Left lung (tissue), 10 donors: ENCODE measurements around the gene CSN1S1. TPM values are rescaled to one million over a fixed set of nuclear protein-coding genes. Genes with fewer than 3 reads are reported as not detected.
"Not testable (repeated sequence)": the region's sequence is repeated elsewhere in the genome, so short reads cannot be mapped to it uniquely, and the experiment has no call there.

Source experiments
- ATAC-seq: fragments of 200-7000 bp; cut with Tn5 transposase; one replicate; pipeline ENCODE4 v1.9.1; 2020; ENCODE audit warnings: moderate library complexity
- DNase-seq, 4 donors: peaks; one replicate each; pipeline ENCODE4 v3.0.0-alpha.2; 2013 to 2020
- H3K27ac ChIP-seq, 2 donors: fragments of 200-600 bp; sonication (generic) in 1 of 2; one replicate each; pipeline versions ENCODE4 v1.5.0 to v1.8.0; 2020 to 2021
- H3K27me3 ChIP-seq, 2 donors: fragments of 200-600 bp; sonication (generic) in 1 of 2; one replicate each; pipeline versions ENCODE4 v1.5.0 to v1.8.0; 2020 to 2021
- H3K36me3 ChIP-seq, 2 donors: fragments of 200-600 bp; sonication (generic) in 1 of 2; one replicate each; pipeline versions ENCODE4 v1.5.0 to v1.8.0; 2020 to 2021
- H3K4me1 ChIP-seq, 2 donors: fragments of 200-600 bp; one replicate each; pipeline ENCODE4 v1.8.0; 2021
- H3K4me3 ChIP-seq, 2 donors: fragments of 200-600 bp; sonication (generic) in 1 of 2; one replicate each; pipeline versions ENCODE4 v1.5.0 to v1.8.0; 2020 to 2021; ENCODE audit warnings: mild to moderate bottlenecking in 1 of 2
- H3K9me3 ChIP-seq, 2 donors: fragments of 200-600 bp; sonication (generic) in 1 of 2; one replicate each; pipeline versions ENCODE4 v1.5.0 to v1.8.0; 2020 to 2021
- CTCF ChIP-seq, 2 donors: fragments of 200-600 bp; sonication (generic) in 1 of 2; IDR thresholded peaks; one replicate each; pipeline versions ENCODE4 v1.5.0 to v1.8.0; 2021; ENCODE audit warnings: antibody characterized with exemption in 2 of 2
- intact Hi-C, 2 donors: fragments of 100-400 bp; cut with DNase I; formaldehyde crosslinking; loops; one replicate each; pipeline versions ENCODE4 v1.11.2 to v1.14.2; 2022
- polyA plus RNA-seq, 6 donors: library from polyadenylated mRNA; unstranded; fragments of 120-200 nt; gene quantifications; one replicate each; pipeline ENCODE4 v1.2.1, GENCODE V29; 2013; ENCODE audit not compliant: insufficient read length in 6 of 6
- total RNA-seq, 2 donors: library from RNA; stranded (reverse); fragmentation: NEBNext Ultra II Directional; extraction: Animal tissue kit (Norgen Biotek cat#: 25700); gene quantifications; one replicate each; pipeline ENCODE4 v1.2.1, GENCODE V29; 2021
- donor health status: DM: no; HTN: yes; CAD: no.
- donor health status: DM: no; HTN: no; CAD: no.

Gene CSN1S1
- total and polyA plus RNA-seq, 8 donors: not detected

DNA sequence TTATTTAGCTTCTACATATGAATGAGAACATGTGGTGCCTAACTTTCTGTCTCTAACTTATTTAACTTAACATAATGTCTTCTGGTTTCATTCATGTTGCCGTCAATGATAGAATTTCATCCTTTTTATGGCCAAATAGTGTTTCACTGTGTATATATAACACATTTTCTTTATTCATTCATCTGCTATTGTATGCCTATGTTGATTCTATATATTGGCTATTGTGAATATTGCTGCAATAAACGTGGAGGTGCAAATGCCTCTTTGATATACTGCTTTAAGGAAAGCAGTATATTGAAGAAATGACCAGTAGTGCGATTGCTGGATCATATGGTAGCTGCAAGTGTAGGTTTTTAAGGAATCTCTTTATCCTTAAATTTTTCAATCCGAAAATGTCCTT is 10.0 kb upstream of the CSN1S1 start:
- Histone ChIP-seq H3K4me1 (no peaks in the 10 kb centered on the region), H3K36me3 (no peaks in the 10 kb centered on the region), H3K9me3 (no peaks in the 10 kb centered on the region), H3K27ac (no peak overlapping the region), H3K27me3 (no peaks in the 10 kb centered on the region), H3K4me3 (no peak overlapping the region)
- ATAC-seq: no peak
- DNase-seq: no peak
- TF ChIP-seq CTCF (IDR thresholded peaks at IDR 0.05): no peak
- intact Hi-C loops: no loop called here

GRCh38 chr4:69923782-69924410 is 7.0 kb upstream of the CSN1S1 start:
- intact Hi-C loops, H3K27ac ChIP-seq: not testable (repeated sequence)
- DNase-seq: peak in 1 of 4 donors; percentile 78

GRCh38 chr4:69934150-69934549 is 3.3 kb downstream of the CSN1S1 start:
- TF ChIP-seq CTCF (IDR thresholded peaks at IDR 0.05): no peak
- Histone ChIP-seq H3K36me3 (no peaks in the 10 kb centered on the region), H3K9me3 (no peaks in the 10 kb centered on the region), H3K27ac (no peak overlapping the region), H3K4me3 (no peak overlapping the region), H3K4me1 (no peaks in the 10 kb centered on the region), H3K27me3 (no peaks in the 10 kb centered on the region)
- no peak for DNase-seq
- ATAC-seq: no peak
- intact Hi-C loops: no loop called here

More at GRCh38 chr4:69923782-69924410, 7.0 kb upstream of the CSN1S1 start:
- ATAC-seq, H3K27me3 ChIP-seq, H3K9me3 ChIP-seq, H3K4me3 ChIP-seq, H3K4me1 ChIP-seq, H3K36me3 ChIP-seq: not testable (repeated sequence)

- H3K4me1 ChIP-seq: no peaks in the 10 kb centered on the region
Measured at GRCh38 chr4:69936566-69936965, 5.7 kb downstream of the CSN1S1 start.

DNA sequence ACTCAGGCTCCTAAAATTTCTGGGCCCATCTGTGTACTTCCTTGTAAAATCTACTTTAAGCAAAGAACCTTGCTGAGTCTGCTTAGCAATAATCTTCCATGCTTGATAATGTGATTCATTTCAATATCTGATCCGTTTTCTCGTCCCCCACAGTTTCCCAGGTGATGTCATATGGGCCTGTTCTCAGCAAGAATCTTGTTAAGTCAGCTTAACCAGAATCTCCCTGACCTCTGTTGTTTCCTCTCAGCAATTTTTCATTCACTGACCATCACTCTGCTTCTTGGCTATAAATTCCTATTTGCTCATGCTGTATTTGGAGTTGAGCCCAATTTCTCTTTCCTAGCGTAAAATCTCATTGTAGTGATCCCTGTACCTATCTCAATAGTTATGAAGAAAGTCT is 20.7 kb downstream of the CSN1S1 start:
- ATAC-seq: no peak
- H3K36me3 ChIP-seq: no peaks in the 10 kb centered on the region
- intact Hi-C loops: no loop called here
- no peak for TF ChIP-seq CTCF (IDR thresholded peaks at IDR 0.05)
- no peak for DNase-seq
- no peak overlapping the region for H3K4me3 ChIP-seq
- H3K4me1 ChIP-seq: no peaks in the 10 kb centered on the region
- no peak overlapping the region for H3K27ac ChIP-seq
- H3K27me3 ChIP-seq: no peaks in the 10 kb centered on the region
- peaks cover 0 to 2% of the 10 kb centered on the region in 2 donors for H3K9me3 ChIP-seq

More at GRCh38 chr4:69936566-69936965, 5.7 kb downstream of the CSN1S1 start:
- Histone ChIP-seq H3K9me3 (no peaks in the 10 kb centered on the region), H3K27ac (no peak overlapping the region), H3K36me3 (no peaks in the 10 kb centered on the region), H3K27me3 (no peaks in the 10 kb centered on the region), H3K4me3 (no peak overlapping the region)
- no peak for TF ChIP-seq CTCF (IDR thresholded peaks at IDR 0.05)
- DNase-seq (no peak), ATAC-seq (no peak)
- intact Hi-C loops: no loop called here

DNA sequence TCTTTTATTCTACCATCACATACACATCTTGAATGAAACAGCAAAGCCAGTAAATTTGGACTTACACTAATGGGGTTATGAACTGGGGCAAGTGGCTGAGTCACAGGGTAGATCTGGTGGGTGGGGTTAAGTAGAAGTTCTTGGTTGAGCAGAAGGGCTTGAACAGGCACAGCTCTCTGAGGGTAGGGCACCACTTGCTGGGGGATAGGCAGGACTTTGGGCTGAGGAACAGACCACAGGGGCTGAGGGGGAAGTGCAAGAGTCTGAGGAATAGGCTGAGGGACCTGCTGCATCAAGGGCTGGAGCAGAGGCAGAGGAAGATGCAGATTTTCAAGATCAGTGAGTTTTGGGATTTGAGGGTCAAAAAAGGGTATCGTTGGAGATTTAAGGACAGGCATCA is 26.3 kb downstream of the CSN1S1 start:
- Histone ChIP-seq H3K36me3 (no peaks in the 10 kb centered on the region), H3K27ac (no peak overlapping the region), H3K27me3 (no peaks in the 10 kb centered on the region), H3K4me3 (no peak overlapping the region), H3K9me3 (no peaks in the 10 kb centered on the region), H3K4me1 (no peaks in the 10 kb centered on the region)
- TF ChIP-seq CTCF (IDR thresholded peaks at IDR 0.05): no peak
- ATAC-seq: no peak
- intact Hi-C loops: no loop called here
- DNase-seq: no peak
